GM19455 (cell line): ENCODE data around the gene MARK3.
"Not testable (repeated sequence)": the region's sequence is repeated elsewhere in the genome, so short reads cannot be mapped to it uniquely, and the experiment has no call there.

Source experiments
- ATAC-seq: cut with Tn5 transposase; IDR thresholded peaks from one replicate; pipeline ENCODE4 v1.9.1; 2021; ENCODE audit not compliant: unreplicated experiment

Gene MARK3

GRCh38 chr14:103509864-103510723, 124.9 kb downstream of the MARK3 start:
- no peak for ATAC-seq

GRCh38 chr14:103510724-103511693, 125.8 kb downstream of the MARK3 start:
- no peak for ATAC-seq

- not testable (repeated sequence) for ATAC-seq
These were observed 127.0 kb downstream of the MARK3 start for GRCh38 chr14:103512180-103512579.

- no peak for ATAC-seq
These were observed 127.7 kb downstream of the MARK3 start for GRCh38 chr14:103512701-103513611.

GRCh38 chr14:103514596-103515421, 129.6 kb downstream of the MARK3 start:
- ATAC-seq = no peak

GRCh38 chr14:103516426-103517173, 131.4 kb downstream of the MARK3 start:
- ATAC-seq = no peak

- no peak for ATAC-seq
These were observed 132.0 kb downstream of the MARK3 start for GRCh38 chr14:103517174-103517566.

- no peak for ATAC-seq
These were observed 132.7 kb downstream of the MARK3 start for GRCh38 chr14:103517721-103518421.

- ATAC-seq = no peak
These were observed 133.3 kb downstream of the MARK3 start for GRCh38 chr14:103518422-103519042.

- ATAC-seq = no peak
These were observed 134.0 kb downstream of the MARK3 start for GRCh38 chr14:103519043-103519836.

GRCh38 chr14:103519837-103520212, 134.6 kb downstream of the MARK3 start:
- no peak for ATAC-seq

GRCh38 chr14:103520269-103520656, 135.0 kb downstream of the MARK3 start:
- ATAC-seq = no peak

GRCh38 chr14:103520657-103521437, 135.6 kb downstream of the MARK3 start:
- ATAC-seq = no peak

- no peak for ATAC-seq
These were observed 136.3 kb downstream of the MARK3 start for GRCh38 chr14:103521438-103521950.

- no peak for ATAC-seq
These were observed 136.8 kb downstream of the MARK3 start for GRCh38 chr14:103521951-103522563.
